ENCODE data around the gene ADK.
"Not testable (repeated sequence)": the region's sequence is repeated elsewhere in the genome, so short reads cannot be mapped to it uniquely, and the experiment has no call there.

ADK gene

GRCh38 chr10:74491014-74491413 is 340.0 kb downstream of the ADK start:
- Histone ChIP-seq H3K27me3 (no peaks in the 10 kb centered on the region), H3K27ac (no peak overlapping the region), H3K4me1 (no peaks in the 10 kb centered on the region), H3K36me3 (no peaks in the 10 kb centered on the region), H3K9me3 (no peaks in the 10 kb centered on the region), H3K4me3 (no peak overlapping the region)
- intact Hi-C loops (cut with DNase I; ENCODE audit: low total_unique reads): no loop called here
- DNase-seq: no peak
- TF ChIP-seq CTCF (IDR thresholded peaks at IDR 0.05): no peak

- H3K27ac ChIP-seq; H3K27me3 ChIP-seq; DNase-seq; H3K9me3 ChIP-seq; H3K4me3 ChIP-seq; intact Hi-C loops (cut with DNase I; ENCODE audit: low total_unique reads); H3K36me3 ChIP-seq: not testable (repeated sequence)
- H3K4me1 ChIP-seq: peaks cover 0 to 15% (median 3%) of the 10 kb centered on the region in 4 donors
These were observed 345.3 kb downstream of the ADK start for GRCh38 chr10:74496276-74496675.

GRCh38 chr10:74498664-74499063 is 347.6 kb downstream of the ADK start:
- H3K4me3 ChIP-seq; DNase-seq; intact Hi-C loops (cut with DNase I; ENCODE audit: low total_unique reads); H3K9me3 ChIP-seq; H3K27me3 ChIP-seq; H3K27ac ChIP-seq; H3K36me3 ChIP-seq: not testable (repeated sequence)
- H3K4me1 ChIP-seq: peaks cover 0 to 33% (median 3%) of the 10 kb centered on the region in 4 donors

- DNase-seq: no peak
- H3K36me3 ChIP-seq: no peaks in the 10 kb centered on the region
- intact Hi-C loops (cut with DNase I; ENCODE audit: low total_unique reads): no loop called here
- H3K9me3 ChIP-seq: peaks cover 0 to 3% (median 0%) of the 10 kb centered on the region in 3 donors
- H3K27me3 ChIP-seq: peaks cover 0 to 3% of the 10 kb centered on the region in 2 donors
- no peak for TF ChIP-seq CTCF (IDR thresholded peaks at IDR 0.05)
- no peak overlapping the region for H3K4me3 ChIP-seq
- peaks cover 0 to 33% (median 4%) of the 10 kb centered on the region in 4 donors for H3K4me1 ChIP-seq
- H3K27ac ChIP-seq: no peak overlapping the region
These were observed 349.1 kb downstream of the ADK start for GRCh38 chr10:74500026-74500704.

- peaks cover 0 to 3% of the 10 kb centered on the region in 2 donors for H3K27me3 ChIP-seq
- no peak for TF ChIP-seq CTCF (IDR thresholded peaks at IDR 0.05)
- intact Hi-C loops (cut with DNase I; ENCODE audit: low total_unique reads): no loop called here
- DNase-seq: no peak
- H3K4me1 ChIP-seq: peaks cover 0 to 33% (median 4%) of the 10 kb centered on the region in 4 donors
- no peaks in the 10 kb centered on the region for H3K36me3 ChIP-seq
- peaks cover 0 to 3% (median 0%) of the 10 kb centered on the region in 3 donors for H3K9me3 ChIP-seq
- no peak overlapping the region for H3K4me3 ChIP-seq
- no peak overlapping the region for H3K27ac ChIP-seq
These were observed 349.8 kb downstream of the ADK start for GRCh38 chr10:74500816-74501215.

DNA sequence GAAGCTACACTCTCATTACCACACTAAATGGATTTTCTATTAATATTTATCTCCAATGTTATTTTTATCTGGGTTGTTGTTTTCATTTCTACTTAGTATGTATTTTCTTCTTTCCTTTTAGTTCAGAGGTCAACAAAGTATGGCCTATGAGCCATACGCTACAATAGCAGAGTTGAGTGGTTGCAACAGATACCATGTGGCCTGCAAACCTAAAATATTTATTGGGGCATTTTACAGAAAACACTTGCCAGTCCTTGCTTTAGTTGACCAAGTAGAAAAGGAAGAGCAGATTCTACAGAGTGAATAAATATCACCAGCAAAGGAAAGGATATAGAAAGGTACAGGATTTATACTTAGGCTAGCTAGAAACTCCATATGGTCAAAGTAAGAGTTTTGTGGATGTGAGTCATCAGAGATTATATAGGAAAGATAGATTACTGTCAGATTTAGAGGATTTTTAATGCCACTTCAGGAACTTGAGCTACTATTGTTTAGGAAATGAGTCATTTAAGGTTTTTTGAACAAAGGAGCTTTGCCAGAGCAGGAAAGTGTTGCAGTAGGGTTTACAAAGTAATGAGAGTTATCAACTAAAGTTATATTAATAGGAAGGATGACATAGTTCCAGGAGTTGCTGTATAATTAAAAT is 352.1 kb downstream of the ADK start:
- Histone ChIP-seq H3K4me3 (no peak overlapping the region), H3K27me3 (peaks cover 0 to 3% of the 10 kb centered on the region in 2 donors), H3K27ac (no peak overlapping the region), H3K36me3 (peaks cover 0 to 7% (median 0%) of the 10 kb centered on the region in 3 donors), H3K4me1 (peaks cover 0 to 33% (median 4%) of the 10 kb centered on the region in 4 donors), H3K9me3 (peaks cover 0 to 3% (median 0%) of the 10 kb centered on the region in 3 donors)
- no peak for TF ChIP-seq CTCF (IDR thresholded peaks at IDR 0.05)
- no peak for DNase-seq
- intact Hi-C loops (cut with DNase I; ENCODE audit: low total_unique reads): no loop called here
